Suppressor macrophage treated with lipopolysaccharide for 1 hour (primary cell): ENCODE data around the gene DVL1.

Experiments used
- DNase-seq, 3 donors: peaks; one replicate each; pipeline ENCODE4 v3.0.0-alpha.2; 2020 to 2022

DVL1 gene

GRCh38 chr1:1355416-1355815, 6.2 kb upstream of the DVL1 start:
- peak; percentile 43 to 73 (median 54) for DNase-seq

GRCh38 chr1:1354271-1355247, 5.3 kb upstream of the DVL1 start:
- DNase-seq: no peak

DNA sequence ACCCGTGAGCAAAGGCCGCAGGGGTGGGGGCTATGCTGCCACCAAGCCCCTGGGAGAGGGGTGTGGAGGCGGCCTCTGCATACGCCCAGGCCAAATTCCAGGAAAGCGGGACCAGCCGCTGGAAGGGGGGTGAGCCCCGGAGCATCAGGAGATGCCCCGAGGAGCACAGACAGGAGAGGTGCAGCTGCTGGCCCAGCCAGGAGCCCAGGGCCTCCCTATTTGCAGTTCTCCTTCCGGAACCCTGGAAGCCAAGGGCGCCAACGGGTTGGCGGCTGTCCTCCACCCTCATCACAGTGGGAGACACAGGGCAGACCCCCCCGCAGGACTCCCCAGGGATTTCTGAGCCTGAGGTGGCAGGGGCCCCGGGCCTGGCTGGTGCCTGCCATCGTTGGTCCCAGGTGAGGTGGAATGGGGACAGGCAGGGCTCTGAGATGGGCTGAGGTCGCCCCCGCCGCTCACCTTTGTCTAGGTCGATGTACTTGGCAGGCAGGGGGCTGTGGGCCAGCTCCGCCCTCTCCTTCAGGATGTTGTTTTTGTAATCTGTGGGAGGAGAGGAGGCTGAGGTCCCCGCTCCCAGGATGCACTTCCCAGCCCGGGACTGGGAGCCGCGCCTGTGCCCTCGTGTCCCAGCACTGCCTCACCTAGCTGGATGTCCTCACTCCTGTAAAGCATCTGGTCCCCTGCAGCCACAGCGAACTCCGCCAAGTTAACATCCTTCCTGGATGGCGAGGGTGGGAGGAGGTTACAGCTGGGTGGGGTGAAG, 4.4 kb upstream of the DVL1 start:
- DNase-seq: no peak

- DNase-seq: no peak
These were observed 3.7 kb upstream of the DVL1 start for GRCh38 chr1:1352786-1353388.

GRCh38 chr1:1351511-1352427, 2.6 kb upstream of the DVL1 start:
- DNase-seq: no peak

GRCh38 chr1:1348420-1349255, 580 bp downstream of the DVL1 start:
- DNase-seq: peak in 1 of 3 donors; percentile 29

- peak in 1 of 3 donors; percentile 17 for DNase-seq
These were observed 1.4 kb downstream of the DVL1 start for GRCh38 chr1:1347663-1348419.

GRCh38 chr1:1347026-1347595, 2.1 kb downstream of the DVL1 start:
- DNase-seq: no peak

- DNase-seq: no peak
These were observed 2.7 kb downstream of the DVL1 start for GRCh38 chr1:1346501-1346890.

GRCh38 chr1:1345860-1346500, 3.2 kb downstream of the DVL1 start:
- no peak for DNase-seq

GRCh38 chr1:1345384-1345783, 3.8 kb downstream of the DVL1 start:
- no peak for DNase-seq

DNA sequence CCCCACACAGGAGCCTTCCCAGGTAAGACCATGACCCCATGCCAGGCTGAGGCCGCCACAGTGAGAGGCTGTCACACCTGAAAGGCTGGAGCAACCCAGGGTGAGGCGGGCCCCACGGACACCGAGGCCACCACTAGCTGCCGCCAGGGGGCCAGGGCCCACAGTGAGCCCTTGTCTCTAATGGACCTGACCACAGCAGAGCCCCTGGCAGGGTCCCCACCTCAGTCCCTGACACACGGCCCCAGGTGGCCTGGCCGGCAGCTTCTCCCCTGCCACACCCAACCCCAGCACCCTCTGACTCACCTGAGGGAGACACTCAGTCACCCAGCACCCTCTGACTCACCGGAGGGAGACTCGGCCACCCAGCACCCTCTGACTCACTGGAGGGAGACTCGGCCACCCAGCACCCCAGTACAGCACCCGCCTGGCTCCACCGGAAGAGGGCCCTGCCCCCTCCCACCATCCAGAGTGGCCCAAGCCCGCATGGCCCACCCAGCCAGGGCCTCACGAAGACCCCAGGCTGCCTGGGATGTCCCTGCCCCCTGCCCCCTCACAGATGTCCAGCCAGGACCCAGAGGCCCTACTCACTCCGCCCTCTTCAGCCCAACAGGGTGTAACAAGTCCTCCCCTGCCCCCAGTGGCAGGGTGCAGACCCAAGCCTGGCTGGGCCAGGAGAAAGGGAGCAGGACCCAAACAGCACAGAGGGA, 4.4 kb downstream of the DVL1 start:
- peak; percentile 72 to 82 (median 76) for DNase-seq

GRCh38 chr1:1343811-1344421, 5.3 kb downstream of the DVL1 start:
- no peak for DNase-seq

DNA sequence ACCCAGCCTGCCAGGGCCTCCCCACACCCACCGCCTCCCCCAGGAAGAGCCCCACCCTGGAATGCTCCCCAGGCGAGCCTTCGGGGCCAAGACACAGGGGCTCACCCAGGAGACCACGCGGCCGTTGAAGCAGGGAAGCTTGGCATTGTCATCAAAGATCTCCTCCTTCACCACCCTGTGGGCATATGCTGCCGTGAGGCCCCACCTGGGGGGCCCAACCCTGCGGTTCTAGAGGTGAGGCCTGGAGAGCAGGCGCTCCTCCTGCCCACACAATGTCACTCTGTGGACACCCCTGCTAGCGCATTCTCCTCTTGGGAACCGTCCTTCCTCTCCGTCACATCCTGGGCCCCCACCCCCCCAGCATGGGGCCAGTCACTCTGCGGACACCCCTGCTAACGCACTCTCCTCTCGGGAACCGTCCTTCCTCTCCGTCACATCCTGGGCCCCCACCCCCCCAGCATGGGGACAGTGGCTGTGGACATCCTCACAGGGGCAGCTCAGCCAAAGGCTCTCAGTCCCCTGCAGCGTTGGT, 6.6 kb downstream of the DVL1 start:
- DNase-seq: no peak

DNA sequence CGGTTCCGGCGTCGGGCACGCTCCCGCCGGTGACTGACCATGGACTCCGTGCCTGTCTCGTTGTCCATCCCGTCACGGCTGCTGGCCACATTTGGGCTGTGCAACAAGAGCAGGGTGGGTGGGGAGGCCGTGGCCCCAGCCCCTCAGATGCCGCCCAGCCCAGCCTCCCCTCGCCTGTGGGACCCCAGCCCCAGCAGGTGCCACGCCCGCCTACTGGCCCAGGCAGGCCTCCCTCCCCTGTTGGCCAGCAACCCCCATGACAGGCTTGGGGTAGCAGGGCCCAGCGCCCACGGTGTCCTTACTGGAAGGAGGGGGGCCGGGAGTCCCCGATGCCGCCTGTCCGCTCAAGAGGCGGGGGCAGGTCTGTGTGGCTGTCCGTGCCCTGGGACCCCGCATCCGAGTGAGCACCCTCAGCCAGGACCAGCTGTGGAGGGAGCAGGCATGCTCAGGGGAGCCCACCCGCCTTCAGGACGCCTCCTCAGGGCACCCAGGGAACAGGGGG, 7.1 kb downstream of the DVL1 start:
- DNase-seq: no peak

DNA sequence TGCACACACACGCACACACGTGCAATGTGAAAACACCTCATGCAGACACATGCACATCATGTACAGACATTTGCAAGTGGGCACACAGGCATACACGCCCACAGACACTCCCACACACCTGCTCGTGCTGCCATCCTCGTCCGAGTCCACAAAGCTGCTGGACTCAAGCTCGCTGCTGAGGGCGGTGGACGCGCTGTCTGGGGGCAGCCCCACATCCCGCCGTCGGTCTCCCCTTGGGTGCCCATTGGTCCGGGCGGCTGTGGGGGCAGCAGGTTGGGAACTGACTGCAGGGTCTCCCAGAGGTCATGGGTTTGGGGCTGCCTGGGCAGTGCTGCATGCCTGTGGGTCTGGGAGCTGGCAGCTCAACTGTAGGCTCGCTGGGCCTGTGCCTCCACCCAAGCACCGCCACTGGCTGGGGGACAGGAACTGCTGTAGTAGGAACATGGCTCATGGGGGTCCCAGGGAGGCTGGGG, 7.6 kb downstream of the DVL1 start:
- DNase-seq: no peak

DNA sequence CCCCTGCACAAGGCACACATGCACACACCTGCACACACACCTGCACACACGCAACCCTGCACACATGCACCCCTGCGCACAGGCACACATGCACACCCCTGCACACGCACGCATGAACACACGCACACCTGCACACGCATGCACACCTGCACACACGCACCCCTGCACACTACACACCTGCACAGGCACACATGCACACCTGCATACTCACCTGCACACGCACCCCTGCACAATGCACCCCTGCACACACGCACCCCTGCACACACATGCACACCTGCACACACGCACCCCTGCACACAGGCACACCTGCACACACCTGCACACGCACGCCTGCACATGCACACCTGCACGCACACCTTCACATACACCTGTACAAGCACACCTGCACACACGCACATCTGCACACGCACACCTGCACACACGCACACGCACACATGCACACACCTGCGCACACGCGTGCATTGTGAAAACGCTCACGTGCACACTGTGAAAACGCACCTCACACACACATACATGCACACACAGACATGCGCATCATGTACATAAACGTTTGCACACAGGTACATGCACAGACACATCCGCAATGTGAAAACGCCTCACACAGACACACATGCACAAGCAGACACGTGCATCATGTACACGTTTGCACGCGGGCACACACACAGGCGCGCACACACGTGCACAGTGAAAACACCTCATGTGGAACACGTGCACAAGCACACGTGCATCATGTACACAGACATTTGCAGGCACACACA, 8.2 kb downstream of the DVL1 start:
- no peak for DNase-seq
